ENCODE measurements around the gene DHFR2. TPM values are rescaled to one million over a fixed set of nuclear protein-coding genes. Genes with fewer than 3 reads are reported as not detected.

DHFR2 gene
- total and polyA plus RNA-seq, 3 donors from 2014 or later: 9.1 to 10.9 (median 9.3) TPM

DNA sequence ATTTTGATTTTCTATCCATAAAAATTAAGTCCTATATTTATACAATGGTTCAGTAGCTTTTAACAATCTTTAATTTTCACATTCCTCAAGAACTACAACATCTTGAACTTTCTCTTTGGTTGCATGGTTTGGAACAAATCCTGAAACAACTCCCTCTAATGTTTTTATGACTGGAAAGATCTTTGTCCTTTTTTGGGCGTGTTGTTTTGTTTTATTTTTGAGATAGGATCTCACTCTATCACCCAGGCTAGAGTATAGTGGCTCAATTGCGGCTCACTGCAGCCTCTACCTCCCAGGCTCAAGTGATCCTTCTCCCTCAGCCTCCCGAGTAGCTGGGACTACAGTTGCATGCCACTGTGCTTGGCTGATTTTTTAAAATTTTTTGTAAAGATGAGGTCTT lies 38.3 kb downstream of the DHFR2 start:
- no peak overlapping the region for H3K27ac ChIP-seq
- TF ChIP-seq POLR2A (IDR thresholded peaks at IDR 0.05): no peak
- TF ChIP-seq, protein P1, sequence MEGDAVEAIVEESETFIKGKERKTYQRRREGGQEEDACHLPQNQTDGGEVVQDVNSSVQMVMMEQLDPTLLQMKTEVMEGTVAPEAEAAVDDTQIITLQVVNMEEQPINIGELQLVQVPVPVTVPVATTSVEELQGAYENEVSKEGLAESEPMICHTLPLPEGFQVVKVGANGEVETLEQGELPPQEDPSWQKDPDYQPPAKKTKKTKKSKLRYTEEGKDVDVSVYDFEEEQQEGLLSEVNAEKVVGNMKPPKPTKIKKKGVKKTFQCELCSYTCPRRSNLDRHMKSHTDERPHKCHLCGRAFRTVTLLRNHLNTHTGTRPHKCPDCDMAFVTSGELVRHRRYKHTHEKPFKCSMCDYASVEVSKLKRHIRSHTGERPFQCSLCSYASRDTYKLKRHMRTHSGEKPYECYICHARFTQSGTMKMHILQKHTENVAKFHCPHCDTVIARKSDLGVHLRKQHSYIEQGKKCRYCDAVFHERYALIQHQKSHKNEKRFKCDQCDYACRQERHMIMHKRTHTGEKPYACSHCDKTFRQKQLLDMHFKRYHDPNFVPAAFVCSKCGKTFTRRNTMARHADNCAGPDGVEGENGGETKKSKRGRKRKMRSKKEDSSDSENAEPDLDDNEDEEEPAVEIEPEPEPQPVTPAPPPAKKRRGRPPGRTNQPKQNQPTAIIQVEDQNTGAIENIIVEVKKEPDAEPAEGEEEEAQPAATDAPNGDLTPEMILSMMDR (IDR thresholded peaks at IDR 0.05): no peak
- intact Hi-C loops (cut with DNase I; ENCODE audit: low total_unique reads): no loop called here
- H3K9me3 ChIP-seq: no peaks in the 10 kb centered on the region
- no peak for DNase-seq
- no peak overlapping the region for H3K4me3 ChIP-seq
- 57 to 65% methylated on average over 3 of the region's 3 CpGs for WGBS, 2 donors
- H3K4me1 ChIP-seq: peaks cover 7% of the 10 kb centered on the region
- no peaks in the 10 kb centered on the region for H3K36me3 ChIP-seq (ENCODE audit: low read depth, missing control alignments)
- no peaks in the 10 kb centered on the region for H3K27me3 ChIP-seq

DNA sequence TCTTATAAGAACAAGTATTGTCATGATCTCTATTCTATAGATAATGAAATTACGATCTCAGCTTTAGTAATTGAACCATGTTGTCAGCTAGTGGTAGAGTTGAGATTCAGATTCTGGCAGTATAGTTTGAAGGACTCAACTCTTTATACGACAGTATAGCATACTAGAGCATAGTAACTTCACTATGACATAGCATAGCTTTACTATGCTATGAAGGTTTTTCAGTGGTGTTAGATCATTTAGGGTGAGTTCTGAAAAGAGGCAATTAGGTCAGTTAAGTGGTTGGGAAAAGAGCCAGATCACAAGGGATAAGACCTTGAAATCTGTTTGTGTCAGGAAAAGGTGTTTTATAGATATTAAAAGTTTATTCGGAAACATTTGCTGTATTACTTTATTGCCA lies 42.4 kb downstream of the DHFR2 start:
- WGBS, 2 donors: 81 to 84% methylated on average over 3 of the region's 3 CpGs
- H3K27ac ChIP-seq: no peak overlapping the region
- H3K27me3 ChIP-seq: no peaks in the 10 kb centered on the region
- H3K4me3 ChIP-seq: no peak overlapping the region
- no peak for TF ChIP-seq POLR2A (IDR thresholded peaks at IDR 0.05)
- TF ChIP-seq, protein P1 (IDR thresholded peaks at IDR 0.05): no peak
- DNase-seq: no peak
- intact Hi-C loops (cut with DNase I; ENCODE audit: low total_unique reads): no loop called here
- H3K9me3 ChIP-seq: no peaks in the 10 kb centered on the region
- peaks cover 7% of the 10 kb centered on the region for H3K4me1 ChIP-seq
- no peaks in the 10 kb centered on the region for H3K36me3 ChIP-seq (ENCODE audit: low read depth, missing control alignments)

DNA sequence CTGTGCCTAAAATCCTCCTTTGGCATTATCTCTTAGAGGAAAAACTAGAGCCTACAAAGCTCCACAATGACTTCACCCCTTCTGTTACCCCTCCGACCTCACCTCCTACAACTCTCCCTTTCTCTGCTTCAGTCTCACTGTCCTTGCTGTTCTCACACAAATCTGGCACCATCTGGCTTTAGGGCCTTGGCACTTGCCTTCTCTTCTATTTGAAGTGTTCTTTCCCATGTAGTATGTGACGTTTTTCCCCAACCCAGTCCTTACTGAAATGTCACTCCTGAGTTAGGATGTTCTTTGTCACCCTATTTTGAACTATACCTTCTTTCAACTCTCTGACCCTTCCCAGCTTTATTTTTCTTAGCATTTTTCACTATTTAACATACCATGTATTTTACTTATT lies 43.1 kb downstream of the DHFR2 start:
- Histone ChIP-seq H3K4me1 (peaks cover 7% of the 10 kb centered on the region), H3K36me3 (ENCODE audit: low read depth, missing control alignments) (no peaks in the 10 kb centered on the region), H3K4me3 (no peak overlapping the region), H3K27ac (no peak overlapping the region), H3K27me3 (no peaks in the 10 kb centered on the region), H3K9me3 (no peaks in the 10 kb centered on the region)
- TF ChIP-seq POLR2A (IDR thresholded peaks at IDR 0.05): no peak
- TF ChIP-seq, protein P1 (IDR thresholded peaks at IDR 0.05): no peak
- WGBS, 2 donors: 56 to 67% methylated on average over 2 of the region's 2 CpGs
- DNase-seq: no peak
- intact Hi-C loops (cut with DNase I; ENCODE audit: low total_unique reads): no loop called here

DNA sequence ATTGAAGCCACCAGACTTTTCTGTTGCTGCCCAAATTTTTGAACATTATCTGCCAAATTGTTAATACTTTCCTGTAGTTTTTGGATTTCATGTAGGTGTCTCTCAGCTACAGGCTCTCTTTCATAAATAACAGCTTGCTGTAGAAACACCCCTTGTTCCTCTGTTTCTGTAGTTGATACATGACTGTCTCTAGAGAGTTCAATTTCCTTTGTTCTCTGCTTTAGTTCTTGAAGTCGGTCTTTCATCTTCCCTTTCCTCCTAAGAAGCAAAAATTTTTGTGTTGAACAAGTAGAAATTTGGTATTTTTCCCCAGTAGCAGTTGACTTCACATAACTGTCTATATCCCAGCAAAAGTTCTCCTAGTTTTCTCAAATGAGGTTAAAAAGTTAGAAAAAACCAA lies 47.7 kb downstream of the DHFR2 start:
- H3K4me1 ChIP-seq: no peaks in the 10 kb centered on the region
- no peaks in the 10 kb centered on the region for H3K36me3 ChIP-seq (ENCODE audit: low read depth, missing control alignments)
- no peak overlapping the region for H3K4me3 ChIP-seq
- intact Hi-C loops (cut with DNase I; ENCODE audit: low total_unique reads): no loop called here
- no peaks in the 10 kb centered on the region for H3K9me3 ChIP-seq
- no peak overlapping the region for H3K27ac ChIP-seq
- TF ChIP-seq, protein P1 (IDR thresholded peaks at IDR 0.05): no peak
- TF ChIP-seq POLR2A (IDR thresholded peaks at IDR 0.05): no peak
- H3K27me3 ChIP-seq: no peaks in the 10 kb centered on the region
- 68 to 89% methylated on average over 1 of the region's 1 CpG for WGBS, 2 donors
- DNase-seq: no peak

DNA sequence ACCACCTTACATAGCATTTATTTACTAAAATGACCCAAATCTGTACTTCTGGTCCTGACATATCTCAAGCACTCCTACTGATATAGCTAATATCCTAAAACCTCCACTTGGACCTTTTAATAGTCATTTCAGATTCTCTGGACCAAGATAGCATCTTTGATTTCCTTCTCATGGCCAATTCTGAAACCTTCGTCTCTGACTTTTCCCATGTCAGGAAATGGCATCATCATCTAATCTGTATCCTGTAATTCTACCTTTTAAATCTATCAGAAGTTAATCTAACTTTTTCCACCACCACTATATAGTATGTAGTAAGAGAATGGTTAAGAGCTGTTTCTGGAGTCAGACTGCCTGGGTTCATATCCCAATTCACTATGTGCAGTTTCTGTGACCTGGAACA lies 50.5 kb downstream of the DHFR2 start:
- 75 to 94% methylated on average over 1 of the region's 1 CpG for WGBS, 2 donors
- intact Hi-C loops (cut with DNase I; ENCODE audit: low total_unique reads): no loop called here
- H3K4me3 ChIP-seq: no peak overlapping the region
- TF ChIP-seq, protein P1 (IDR thresholded peaks at IDR 0.05): no peak
- TF ChIP-seq POLR2A (IDR thresholded peaks at IDR 0.05): no peak
- no peaks in the 10 kb centered on the region for H3K9me3 ChIP-seq
- no peak overlapping the region for H3K27ac ChIP-seq
- DNase-seq: no peak
- H3K27me3 ChIP-seq: no peaks in the 10 kb centered on the region
- no peaks in the 10 kb centered on the region for H3K36me3 ChIP-seq (ENCODE audit: low read depth, missing control alignments)
- no peaks in the 10 kb centered on the region for H3K4me1 ChIP-seq

Data from testis (tissue), 3 donors.